Measurements from ENCODE around the gene TIGD3.

Gene TIGD3

DNA sequence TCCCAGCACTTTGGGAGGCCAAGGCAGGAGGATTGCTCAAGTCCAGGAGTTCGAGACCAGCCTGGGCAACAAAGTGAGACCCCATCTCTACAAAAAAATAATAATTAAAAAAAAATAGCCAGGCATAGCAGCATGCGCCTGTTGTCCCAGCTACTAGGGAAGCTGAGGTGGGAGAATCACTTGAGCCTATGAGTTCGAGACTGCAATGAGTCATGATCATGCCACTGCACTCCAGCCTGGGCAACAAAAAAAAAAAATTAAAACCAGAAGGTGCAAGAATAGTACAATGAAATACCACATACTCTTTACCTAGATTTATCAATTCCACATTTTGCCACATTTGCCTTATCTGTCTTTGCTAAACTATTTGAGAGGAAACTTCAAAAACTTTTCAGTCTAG lies 12.7 kb upstream of the TIGD3 start:
- Histone ChIP-seq H3K4me3 (ENCODE audit: insufficient read length, low read depth) (no peak overlapping the region), H3K9ac (ENCODE audit: insufficient read length, low read depth) (no peak overlapping the region), H3K27me3 (ENCODE audit: insufficient read depth, insufficient read length) (no peaks in the 10 kb centered on the region), H3K36me3 (ENCODE audit: insufficient read depth, insufficient read length, low read length) (peaks cover 84% of the 10 kb centered on the region), H3K4me1 (ENCODE audit: insufficient read depth, insufficient read length) (peaks cover 5% of the 10 kb centered on the region), H3K9me3 (ENCODE audit: insufficient read depth, low read length) (no peaks in the 10 kb centered on the region)
- no peak for DNase-seq (ENCODE audit: low read depth, low spot score)
- TF ChIP-seq ZNF274 (IDR thresholded peaks at IDR 0.05; ENCODE audit: low read depth, low read length) (no peak), YY1 (IDR thresholded peaks at IDR 0.05; ENCODE audit: insufficient read depth, insufficient read length) (no peak), SUZ12 (IDR thresholded peaks at IDR 0.05; ENCODE audit: extremely low read depth, insufficient read depth, insufficient read length) (no peak)

DNA sequence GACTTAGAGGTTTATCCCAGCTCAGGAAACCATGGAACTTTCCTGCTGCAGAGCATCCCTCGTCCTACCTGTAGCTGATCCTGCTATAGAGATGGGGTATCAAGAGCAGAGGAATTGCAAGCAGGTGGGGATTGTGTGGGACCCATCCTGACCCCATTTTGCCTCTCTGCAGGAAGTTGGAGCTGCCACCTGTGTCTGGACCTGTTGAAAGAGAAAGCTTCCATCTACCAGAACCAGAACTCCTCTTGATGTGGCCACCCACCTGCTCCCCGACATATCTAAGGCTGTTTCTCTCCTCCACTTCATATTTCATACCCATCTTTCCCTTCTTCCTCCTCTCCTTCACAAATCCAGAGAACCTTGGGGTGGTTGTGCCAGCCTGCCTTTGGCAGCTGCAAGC lies 3.0 kb upstream of the TIGD3 start:
- no peaks in the 10 kb centered on the region for H3K9me3 ChIP-seq (ENCODE audit: insufficient read depth, low read length)
- peaks cover 65% of the 10 kb centered on the region for H3K36me3 ChIP-seq (ENCODE audit: insufficient read depth, insufficient read length, low read length)
- TF ChIP-seq SUZ12 (IDR thresholded peaks at IDR 0.05; ENCODE audit: extremely low read depth, insufficient read depth, insufficient read length) (no peak), ZNF274 (IDR thresholded peaks at IDR 0.05; ENCODE audit: low read depth, low read length) (no peak), YY1 (IDR thresholded peaks at IDR 0.05; ENCODE audit: insufficient read depth, insufficient read length) (no peak)
- peaks cover 13% of the 10 kb centered on the region for H3K4me1 ChIP-seq (ENCODE audit: insufficient read depth, insufficient read length)
- peaks cover 13% of the 10 kb centered on the region for H3K27me3 ChIP-seq (ENCODE audit: insufficient read depth, insufficient read length)
- H3K4me3 ChIP-seq (ENCODE audit: insufficient read length, low read depth): no peak overlapping the region
- H3K9ac ChIP-seq (ENCODE audit: insufficient read length, low read depth): no peak overlapping the region
- DNase-seq (ENCODE audit: low read depth, low spot score): no peak

- H3K9me3 ChIP-seq (ENCODE audit: insufficient read depth, low read length): no peaks in the 10 kb centered on the region
- H3K27me3 ChIP-seq (ENCODE audit: insufficient read depth, insufficient read length): peaks cover 19% of the 10 kb centered on the region
- no peak for DNase-seq (ENCODE audit: low read depth, low spot score)
- H3K4me1 ChIP-seq (ENCODE audit: insufficient read depth, insufficient read length): peaks cover 13% of the 10 kb centered on the region
- no peak overlapping the region for H3K4me3 ChIP-seq (ENCODE audit: insufficient read length, low read depth)
- TF ChIP-seq YY1 (IDR thresholded peaks at IDR 0.05; ENCODE audit: insufficient read depth, insufficient read length): no peak
- TF ChIP-seq SUZ12 (IDR thresholded peaks at IDR 0.05; ENCODE audit: extremely low read depth, insufficient read depth, insufficient read length): no peak
- no peak for TF ChIP-seq ZNF274 (IDR thresholded peaks at IDR 0.05; ENCODE audit: low read depth, low read length)
- peaks cover 54% of the 10 kb centered on the region for H3K36me3 ChIP-seq (ENCODE audit: insufficient read depth, insufficient read length, low read length)
- no peak overlapping the region for H3K9ac ChIP-seq (ENCODE audit: insufficient read length, low read depth)
Observed at GRCh38 chr11:65352783-65353182, 1.8 kb upstream of the TIGD3 start.

GRCh38 chr11:65353376-65353775 lies 1.2 kb upstream of the TIGD3 start:
- Histone ChIP-seq H3K27me3 (ENCODE audit: insufficient read depth, insufficient read length) (peaks cover 24% of the 10 kb centered on the region), H3K9ac (ENCODE audit: insufficient read length, low read depth) (peak overlapping the region; percentile 0), H3K9me3 (ENCODE audit: insufficient read depth, low read length) (no peaks in the 10 kb centered on the region), H3K4me1 (ENCODE audit: insufficient read depth, insufficient read length) (peaks cover 18% of the 10 kb centered on the region), H3K36me3 (ENCODE audit: insufficient read depth, insufficient read length, low read length) (peaks cover 48% of the 10 kb centered on the region), H3K4me3 (ENCODE audit: insufficient read length, low read depth) (no peak overlapping the region)
- TF ChIP-seq SUZ12 (IDR thresholded peaks at IDR 0.05; ENCODE audit: extremely low read depth, insufficient read depth, insufficient read length) (no peak), YY1 (IDR thresholded peaks at IDR 0.05; ENCODE audit: insufficient read depth, insufficient read length) (no peak), ZNF274 (IDR thresholded peaks at IDR 0.05; ENCODE audit: low read depth, low read length) (no peak)
- no peak for DNase-seq (ENCODE audit: low read depth, low spot score)

GRCh38 chr11:65353900-65354264 lies 669 bp upstream of the TIGD3 start:
- DNase-seq (ENCODE audit: low read depth, low spot score): no peak
- Histone ChIP-seq H3K4me3 (ENCODE audit: insufficient read length, low read depth) (peak overlapping the region; percentile 29), H3K27me3 (ENCODE audit: insufficient read depth, insufficient read length) (peaks cover 24% of the 10 kb centered on the region), H3K36me3 (ENCODE audit: insufficient read depth, insufficient read length, low read length) (peaks cover 43% of the 10 kb centered on the region), H3K4me1 (ENCODE audit: insufficient read depth, insufficient read length) (peaks cover 18% of the 10 kb centered on the region), H3K9me3 (ENCODE audit: insufficient read depth, low read length) (no peaks in the 10 kb centered on the region), H3K9ac (ENCODE audit: insufficient read length, low read depth) (peak overlapping the region; percentile 0)
- TF ChIP-seq ZNF274 (IDR thresholded peaks at IDR 0.05; ENCODE audit: low read depth, low read length) (no peak), SUZ12 (IDR thresholded peaks at IDR 0.05; ENCODE audit: extremely low read depth, insufficient read depth, insufficient read length) (no peak), YY1 (IDR thresholded peaks at IDR 0.05; ENCODE audit: insufficient read depth, insufficient read length) (no peak)

DNA sequence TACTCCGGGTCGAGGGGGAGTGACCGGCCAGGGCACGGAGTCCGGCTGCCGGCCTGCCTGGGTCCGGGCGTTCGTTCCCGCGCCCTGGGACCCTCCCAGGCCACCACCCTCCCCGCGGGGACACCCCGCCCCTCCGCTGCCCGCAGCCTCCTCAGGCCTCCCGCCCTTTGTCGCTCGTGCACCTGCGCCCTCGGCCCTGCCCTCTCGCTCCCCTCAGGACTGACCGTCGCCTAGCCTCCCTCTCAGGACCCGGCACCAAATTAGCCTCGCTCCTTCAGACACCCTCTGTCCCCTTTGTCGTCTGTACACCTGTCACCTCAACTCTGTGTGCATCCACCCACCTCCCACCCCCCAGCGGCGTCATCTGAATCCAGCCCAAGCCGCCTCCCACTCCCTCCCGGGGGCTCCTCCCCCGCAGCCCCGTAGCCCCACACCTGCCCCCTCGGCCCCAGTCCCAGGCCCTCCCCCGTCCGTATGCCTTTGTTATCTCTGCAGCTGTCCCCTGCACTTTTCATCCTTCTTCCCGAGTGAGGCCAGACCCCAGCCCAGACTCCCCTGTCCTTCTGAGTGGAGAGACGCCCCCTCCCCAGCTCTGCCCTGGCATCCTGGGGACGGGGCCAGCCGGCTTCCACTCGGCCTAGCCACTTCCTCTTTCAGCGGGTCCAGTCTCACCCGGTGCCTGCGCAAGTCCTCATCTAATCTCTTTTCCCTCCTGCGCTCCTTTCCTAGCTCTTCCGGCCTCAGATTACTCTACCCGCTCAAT lies 643 bp downstream of the TIGD3 start:
- peaks cover 18% of the 10 kb centered on the region for H3K4me1 ChIP-seq (ENCODE audit: insufficient read depth, insufficient read length)
- H3K9ac ChIP-seq (ENCODE audit: insufficient read length, low read depth): peak overlapping the region; percentile 52
- no peak for TF ChIP-seq YY1 (IDR thresholded peaks at IDR 0.05; ENCODE audit: insufficient read depth, insufficient read length)
- H3K9me3 ChIP-seq (ENCODE audit: insufficient read depth, low read length): no peaks in the 10 kb centered on the region
- DNase-seq (ENCODE audit: low read depth, low spot score): no peak
- H3K36me3 ChIP-seq (ENCODE audit: insufficient read depth, insufficient read length, low read length): peaks cover 32% of the 10 kb centered on the region
- H3K4me3 ChIP-seq (ENCODE audit: insufficient read length, low read depth): peak overlapping the region; percentile 55
- peaks cover 24% of the 10 kb centered on the region for H3K27me3 ChIP-seq (ENCODE audit: insufficient read depth, insufficient read length)

GRCh38 chr11:65355776-65356393 lies 1.3 kb downstream of the TIGD3 start:
- H3K9ac ChIP-seq (ENCODE audit: insufficient read length, low read depth): peak overlapping the region; percentile 37
- H3K4me1 ChIP-seq (ENCODE audit: insufficient read depth, insufficient read length): peaks cover 18% of the 10 kb centered on the region
- H3K9me3 ChIP-seq (ENCODE audit: insufficient read depth, low read length): no peaks in the 10 kb centered on the region
- no peak for TF ChIP-seq YY1 (IDR thresholded peaks at IDR 0.05; ENCODE audit: insufficient read depth, insufficient read length)
- no peak for TF ChIP-seq SUZ12 (IDR thresholded peaks at IDR 0.05; ENCODE audit: extremely low read depth, insufficient read depth, insufficient read length)
- no peak for TF ChIP-seq ZNF274 (IDR thresholded peaks at IDR 0.05; ENCODE audit: low read depth, low read length)
- DNase-seq (ENCODE audit: low read depth, low spot score): no peak
- peaks cover 24% of the 10 kb centered on the region for H3K27me3 ChIP-seq (ENCODE audit: insufficient read depth, insufficient read length)
- no peak overlapping the region for H3K4me3 ChIP-seq (ENCODE audit: insufficient read length, low read depth)
- peaks cover 25% of the 10 kb centered on the region for H3K36me3 ChIP-seq (ENCODE audit: insufficient read depth, insufficient read length, low read length)
